ENCODE data around the gene CAD. TPM values are rescaled to one million over a fixed set of nuclear protein-coding genes. Genes with fewer than 3 reads are reported as not detected.

Gene CAD
- polyA plus RNA-seq, 3 donors, result 11.1 to 18.6 (median 15.9) TPM

DNA sequence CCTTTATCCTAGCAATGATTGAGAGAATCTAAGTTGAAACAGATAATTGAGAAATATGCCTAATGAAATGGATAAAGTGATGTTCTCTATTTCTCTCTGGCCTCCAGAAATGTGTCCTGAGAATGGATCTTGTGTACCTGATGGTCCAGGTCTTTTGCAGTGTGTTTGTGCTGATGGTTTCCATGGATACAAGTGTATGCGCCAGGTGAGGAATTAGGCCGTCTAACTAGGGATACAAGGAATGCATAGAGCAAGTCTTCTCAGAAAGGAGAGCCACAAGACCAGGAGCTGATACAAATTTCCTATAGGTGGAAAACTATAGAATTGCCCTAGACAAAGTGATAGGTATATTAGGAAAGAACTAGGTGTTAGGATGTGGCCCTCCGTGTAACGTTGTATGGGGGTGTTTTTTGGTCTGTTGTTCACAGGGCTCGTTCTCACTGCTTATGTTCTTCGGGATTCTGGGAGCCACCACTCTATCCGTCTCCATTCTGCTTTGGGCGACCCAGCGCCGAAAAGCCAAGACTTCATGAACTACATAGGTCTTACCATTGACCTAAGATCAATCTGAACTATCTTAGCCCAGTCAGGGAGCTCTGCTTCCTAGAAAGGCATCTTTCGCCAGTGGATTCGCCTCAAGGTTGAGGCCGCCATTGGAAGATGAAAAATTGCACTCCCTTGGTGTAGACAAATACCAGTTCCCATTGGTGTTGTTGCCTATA, 592 bp upstream of the CAD start:
- 77 to 84% (median 82%) methylated on average over 13 of the region's 13 CpGs for WGBS, 3 donors
- peak overlapping the region; percentile 46 for H3K27ac ChIP-seq (ENCODE audit: low read depth, low read length)

DNA sequence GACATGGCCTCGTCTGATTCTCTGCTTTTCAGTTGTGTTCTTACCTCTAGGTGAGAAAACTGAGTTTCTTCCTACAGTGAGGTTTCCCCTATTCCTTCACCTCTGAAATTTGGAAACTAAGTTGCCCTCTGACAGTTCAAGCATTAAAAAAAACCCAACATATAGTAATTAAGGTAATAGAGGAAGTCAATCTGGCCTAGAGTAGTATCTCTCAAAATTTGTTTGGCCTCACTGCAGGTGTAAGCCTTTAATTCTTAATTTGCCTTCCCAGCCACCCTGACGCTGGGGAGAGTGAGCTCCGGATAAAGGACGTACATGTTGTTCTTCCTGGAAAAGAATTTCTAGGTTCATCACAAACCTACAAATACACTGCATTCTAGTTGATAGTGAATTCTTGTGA, 1.4 kb downstream of the CAD start:
- no peak overlapping the region for H3K27ac ChIP-seq (ENCODE audit: low read depth, low read length)
- 85 to 91% (median 85%) methylated on average over 4 of the region's 4 CpGs for WGBS, 3 donors

DNA sequence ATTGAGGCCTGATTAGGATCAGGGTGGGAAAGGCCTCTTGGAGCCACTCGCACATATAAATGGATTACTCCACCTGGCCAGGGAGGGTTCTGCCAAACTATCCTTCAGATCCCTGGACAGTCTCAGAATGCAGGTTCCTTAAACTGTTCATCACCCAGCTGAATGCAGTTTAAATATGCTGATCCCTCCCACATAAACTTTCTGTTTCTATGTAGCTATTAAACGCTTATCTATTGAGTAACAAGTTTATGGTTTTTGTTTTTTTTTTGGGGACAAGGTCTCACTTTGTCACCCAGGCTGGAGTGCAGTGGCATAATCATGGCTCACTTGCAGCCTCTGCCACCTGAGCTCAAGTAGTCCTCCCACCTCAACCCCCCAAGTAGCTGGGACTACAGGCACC, 1.9 kb downstream of the CAD start:
- WGBS, 3 donors, result 83 to 94% (median 90%) methylated on average over 2 of the region's 2 CpGs
- no peak overlapping the region for H3K27ac ChIP-seq (ENCODE audit: low read depth, low read length)

DNA sequence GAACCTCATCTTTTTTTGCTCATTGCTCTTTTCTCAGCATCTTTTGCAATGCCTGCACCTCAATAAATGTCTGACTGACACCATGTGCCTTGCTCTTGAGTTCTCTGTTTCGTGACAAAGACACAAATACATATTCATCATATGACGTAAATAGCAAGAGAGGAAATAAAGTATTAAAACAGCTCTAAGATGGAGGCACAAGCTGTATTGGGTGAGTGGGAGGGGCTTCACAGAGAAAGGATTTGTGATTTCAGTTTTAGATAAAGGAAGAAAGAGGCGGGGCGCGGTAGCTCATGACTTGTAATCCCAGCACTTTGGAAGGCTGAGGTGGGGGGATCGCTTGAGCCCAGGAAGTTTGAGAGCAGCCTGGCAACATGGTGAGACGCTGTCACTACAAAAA, 2.9 kb downstream of the CAD start:
- H3K27ac ChIP-seq (ENCODE audit: low read depth, low read length), result no peak overlapping the region
- WGBS, 3 donors, result 93 to 98% (median 95%) methylated on average over 7 of the region's 7 CpGs

DNA sequence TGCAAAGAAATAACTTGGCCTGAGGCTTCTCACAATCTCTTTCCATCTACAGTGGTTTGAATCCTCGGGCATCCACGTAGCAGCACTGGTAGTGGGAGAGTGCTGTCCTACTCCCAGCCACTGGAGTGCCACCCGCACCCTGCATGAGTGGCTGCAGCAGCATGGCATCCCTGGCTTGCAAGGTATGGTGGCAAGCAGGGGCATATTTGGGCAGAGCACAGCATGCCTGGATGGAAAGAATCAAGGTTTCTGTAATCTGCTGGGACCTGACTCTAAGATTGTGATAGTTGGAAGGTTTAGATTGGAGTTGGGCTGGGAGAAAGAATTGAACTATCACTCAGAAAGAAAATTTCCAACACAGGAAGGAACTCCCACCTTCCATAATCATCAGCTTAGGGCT, 4.0 kb downstream of the CAD start:
- 90 to 94% (median 92%) methylated on average over 3 of the region's 3 CpGs for WGBS, 3 donors

DNA sequence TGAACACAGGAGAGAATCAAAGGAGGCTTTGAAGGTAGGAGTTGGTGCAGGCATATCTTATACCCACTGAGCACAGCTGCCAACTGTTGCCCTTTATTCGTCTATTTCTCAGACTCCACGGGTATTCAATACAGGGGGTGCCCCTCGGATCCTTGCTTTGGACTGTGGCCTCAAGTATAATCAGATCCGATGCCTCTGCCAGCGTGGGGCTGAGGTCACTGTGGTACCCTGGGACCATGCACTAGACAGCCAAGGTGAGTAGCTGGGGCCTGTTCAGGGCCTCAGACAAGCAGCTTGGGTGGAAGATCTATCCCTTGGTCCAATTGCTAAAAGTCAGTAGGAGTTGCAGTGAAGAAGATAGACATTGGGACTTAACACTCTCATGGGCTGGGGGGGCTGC, 5.2 kb downstream of the CAD start:
- H3K27ac ChIP-seq (ENCODE audit: low read depth, low read length), result no peak overlapping the region
- 94 to 97% (median 96%) methylated on average over 5 of the region's 5 CpGs for whole genome bisulfite sequencing, 3 donors

More for the DNA sequence above, 4.0 kb downstream of the CAD start:
- no peak overlapping the region for H3K27ac ChIP-seq (ENCODE audit: low read depth, low read length)

DNA sequence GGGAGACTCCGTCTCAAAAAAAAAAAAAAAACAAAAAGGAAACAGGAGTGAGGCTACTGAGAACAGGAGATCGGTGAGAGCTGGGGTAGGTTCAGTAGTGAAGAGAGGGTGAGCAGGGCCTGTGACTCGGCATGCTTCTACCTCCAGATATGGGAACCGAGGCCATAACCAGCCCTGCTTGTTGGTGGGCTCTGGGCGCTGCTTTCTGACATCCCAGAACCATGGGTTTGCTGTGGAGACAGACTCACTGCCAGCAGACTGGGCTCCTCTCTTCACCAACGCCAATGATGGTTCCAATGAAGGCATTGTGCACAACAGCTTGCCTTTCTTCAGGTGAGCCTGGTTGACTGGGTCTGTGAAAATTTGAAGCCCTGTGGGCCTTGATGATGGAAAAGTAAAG, 6.2 kb downstream of the CAD start:
- WGBS, 3 donors, result 94 to 100% (median 98%) methylated on average over 6 of the region's 6 CpGs
- H3K27ac ChIP-seq (ENCODE audit: low read depth, low read length), result no peak overlapping the region

DNA sequence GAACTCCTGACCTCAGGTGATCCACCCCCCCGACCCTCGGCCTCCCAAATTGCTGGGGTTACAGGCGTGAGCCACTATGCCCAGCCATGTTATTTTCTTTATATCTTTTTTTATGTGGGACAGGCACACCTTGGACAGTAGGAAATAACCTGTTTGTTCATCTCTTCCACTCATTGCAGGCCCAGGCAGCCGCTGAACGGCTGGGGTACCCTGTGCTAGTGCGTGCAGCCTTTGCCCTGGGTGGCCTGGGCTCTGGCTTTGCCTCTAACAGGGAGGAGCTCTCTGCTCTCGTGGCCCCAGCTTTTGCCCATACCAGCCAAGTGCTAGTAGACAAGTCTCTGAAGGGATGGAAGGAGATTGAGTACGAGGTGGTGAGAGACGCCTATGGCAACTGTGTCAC, 8.4 kb downstream of the CAD start:
- 93 to 95% (median 94%) methylated on average over 9 of the region's 9 CpGs for WGBS, 3 donors

DNA sequence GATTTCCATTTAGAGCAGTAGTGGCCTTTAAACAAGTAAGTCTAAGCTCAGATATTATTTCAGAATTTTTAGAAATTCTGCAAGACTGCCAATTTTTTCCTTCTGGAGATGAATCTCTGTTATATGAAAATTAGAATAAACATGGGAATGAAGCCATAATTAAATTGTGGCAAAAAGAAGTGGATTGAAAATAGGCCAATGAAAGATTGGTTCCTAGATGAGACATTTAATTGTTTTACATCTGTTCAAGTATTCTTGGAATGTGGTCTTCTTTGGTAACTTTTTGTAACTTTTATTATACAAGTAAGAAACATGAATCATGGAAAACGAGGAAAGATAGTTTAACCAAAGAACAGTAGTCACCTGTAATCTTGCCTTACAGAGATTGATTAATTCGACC, 10.3 kb downstream of the CAD start:
- no peak overlapping the region for H3K27ac ChIP-seq (ENCODE audit: low read depth, low read length)
- 84 to 89% (median 88%) methylated on average over 2 of the region's 2 CpGs for WGBS, 3 donors

More for the DNA sequence above, 8.4 kb downstream of the CAD start:
- no peak overlapping the region for H3K27ac ChIP-seq (ENCODE audit: low read depth, low read length)

DNA sequence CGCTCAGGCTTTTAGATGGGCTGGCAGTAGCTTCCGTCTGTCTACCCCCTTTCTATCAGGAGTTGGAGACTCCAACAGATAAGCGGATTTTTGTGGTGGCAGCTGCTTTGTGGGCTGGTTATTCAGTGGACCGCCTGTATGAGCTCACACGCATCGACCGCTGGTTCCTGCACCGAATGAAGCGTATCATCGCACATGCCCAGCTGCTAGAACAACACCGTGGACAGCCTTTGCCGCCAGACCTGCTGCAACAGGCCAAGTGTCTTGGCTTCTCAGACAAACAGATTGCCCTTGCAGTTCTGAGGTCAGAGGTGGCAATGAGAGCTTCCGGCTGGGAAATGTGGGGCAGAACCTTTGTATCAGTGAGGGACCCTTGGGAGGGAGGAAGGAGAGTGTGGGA, 14.8 kb downstream of the CAD start:
- WGBS, 3 donors, result 95 to 96% (median 95%) methylated on average over 13 of the region's 13 CpGs
- no peak overlapping the region for H3K27ac ChIP-seq (ENCODE audit: low read depth, low read length)

DNA sequence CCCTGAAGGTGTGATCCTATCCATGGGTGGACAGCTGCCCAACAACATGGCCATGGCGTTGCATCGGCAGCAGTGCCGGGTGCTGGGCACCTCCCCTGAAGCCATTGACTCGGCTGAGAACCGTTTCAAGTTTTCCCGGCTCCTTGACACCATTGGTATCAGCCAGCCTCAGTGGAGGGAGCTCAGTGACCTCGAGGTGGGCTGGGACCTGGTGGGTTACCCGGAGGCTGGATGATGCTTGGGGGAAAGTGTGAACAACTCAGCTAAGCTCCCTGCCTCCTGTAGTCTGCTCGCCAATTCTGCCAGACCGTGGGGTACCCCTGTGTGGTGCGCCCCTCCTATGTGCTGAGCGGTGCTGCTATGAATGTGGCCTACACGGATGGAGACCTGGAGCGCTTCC, 16.2 kb downstream of the CAD start:
- H3K27ac ChIP-seq (ENCODE audit: low read depth, low read length), result no peak overlapping the region
- WGBS, 3 donors, result 95 to 97% (median 95%) methylated on average over 14 of the region's 14 CpGs

DNA sequence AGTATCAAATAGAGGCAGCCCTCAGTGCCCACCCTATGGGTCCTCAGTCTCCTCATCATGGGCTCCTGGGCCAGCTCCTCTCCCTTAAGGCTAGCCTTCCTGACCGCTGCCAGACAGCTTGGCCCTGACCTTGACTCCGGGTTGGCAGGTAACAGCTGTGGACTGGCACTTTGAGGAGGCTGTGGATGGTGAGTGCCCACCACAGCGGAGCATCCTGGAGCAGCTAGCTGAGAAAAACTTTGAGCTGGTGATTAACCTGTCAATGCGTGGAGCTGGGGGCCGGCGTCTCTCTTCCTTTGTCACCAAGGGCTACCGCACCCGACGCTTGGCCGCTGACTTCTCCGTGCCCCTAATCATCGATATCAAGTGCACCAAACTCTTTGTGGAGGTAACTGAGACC, 19.0 kb downstream of the CAD start:
- 92 to 96% (median 94%) methylated on average over 12 of the region's 12 CpGs for WGBS, 3 donors

DNA sequence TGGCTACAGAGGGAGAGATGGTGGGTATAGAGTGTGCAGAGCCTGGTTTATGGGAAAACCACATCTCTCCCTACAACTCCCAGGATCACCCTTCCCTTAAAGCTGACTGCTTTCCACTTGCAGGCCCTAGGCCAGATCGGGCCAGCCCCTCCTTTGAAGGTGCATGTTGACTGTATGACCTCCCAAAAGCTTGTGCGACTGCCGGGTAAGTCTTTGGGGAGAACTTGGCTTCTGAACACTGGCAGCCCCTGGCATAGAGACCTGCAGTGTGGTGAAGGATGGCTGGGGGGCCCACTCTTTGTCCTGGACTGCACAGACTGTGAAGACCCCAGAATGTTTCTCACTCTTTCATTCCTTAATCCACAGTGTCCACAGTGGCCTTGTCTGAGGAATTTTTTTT, 19.5 kb downstream of the CAD start:
- no peak overlapping the region for H3K27ac ChIP-seq (ENCODE audit: low read depth, low read length)

More for the DNA sequence above, 19.0 kb downstream of the CAD start:
- H3K27ac ChIP-seq (ENCODE audit: low read depth, low read length), result no peak overlapping the region

DNA sequence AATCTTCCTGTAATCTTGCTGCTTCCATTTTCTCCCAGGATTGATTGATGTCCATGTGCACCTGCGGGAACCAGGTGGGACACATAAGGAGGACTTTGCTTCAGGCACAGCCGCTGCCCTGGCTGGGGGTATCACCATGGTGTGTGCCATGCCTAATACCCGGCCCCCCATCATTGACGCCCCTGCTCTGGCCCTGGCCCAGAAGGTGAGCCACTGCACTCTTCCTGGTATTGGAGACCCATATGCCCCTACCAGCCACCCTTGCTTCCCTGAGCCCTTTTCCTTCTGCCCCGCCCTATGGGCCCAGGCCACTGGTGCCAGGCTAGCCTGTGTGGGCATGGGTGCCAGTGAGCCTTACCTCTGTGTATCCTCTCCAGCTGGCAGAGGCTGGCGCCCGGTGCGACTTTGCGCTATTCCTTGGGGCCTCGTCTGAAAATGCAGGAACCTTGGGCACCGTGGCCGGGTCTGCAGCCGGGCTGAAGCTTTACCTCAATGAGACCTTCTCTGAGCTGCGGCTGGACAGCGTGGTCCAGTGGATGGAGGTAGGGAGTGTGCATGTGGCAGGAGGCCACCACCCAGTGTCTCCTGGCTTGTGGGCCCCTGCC, 20.3 kb downstream of the CAD start:
- 94 to 96% (median 95%) methylated on average over 15 of the region's 15 CpGs for WGBS, 3 donors
- H3K27ac ChIP-seq (ENCODE audit: low read depth, low read length), result no peak overlapping the region

More for the DNA sequence above, 19.5 kb downstream of the CAD start:
- WGBS, 3 donors, result 89 to 95% (median 91%) methylated on average over 3 of the region's 3 CpGs

DNA sequence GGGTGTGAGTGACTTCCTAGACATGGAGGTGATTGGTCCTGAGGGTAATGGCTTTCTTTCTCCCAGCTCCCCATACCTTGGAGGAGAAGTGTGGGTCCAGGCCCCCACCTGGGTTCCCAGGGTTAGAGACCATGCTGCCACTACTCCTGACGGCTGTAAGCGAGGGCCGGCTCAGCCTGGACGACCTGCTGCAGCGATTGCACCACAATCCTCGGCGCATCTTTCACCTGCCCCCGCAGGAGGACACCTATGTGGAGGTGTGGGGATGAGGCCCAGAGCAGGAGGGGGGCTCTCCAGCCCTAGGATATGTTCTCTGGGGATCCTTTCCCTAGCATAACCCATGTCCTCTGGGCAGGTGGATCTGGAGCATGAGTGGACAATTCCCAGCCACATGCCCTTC, 21.8 kb downstream of the CAD start:
- no peak overlapping the region for H3K27ac ChIP-seq (ENCODE audit: low read depth, low read length)
- WGBS, 3 donors, result 88 to 99% (median 95%) methylated on average over 8 of the region's 8 CpGs

DNA sequence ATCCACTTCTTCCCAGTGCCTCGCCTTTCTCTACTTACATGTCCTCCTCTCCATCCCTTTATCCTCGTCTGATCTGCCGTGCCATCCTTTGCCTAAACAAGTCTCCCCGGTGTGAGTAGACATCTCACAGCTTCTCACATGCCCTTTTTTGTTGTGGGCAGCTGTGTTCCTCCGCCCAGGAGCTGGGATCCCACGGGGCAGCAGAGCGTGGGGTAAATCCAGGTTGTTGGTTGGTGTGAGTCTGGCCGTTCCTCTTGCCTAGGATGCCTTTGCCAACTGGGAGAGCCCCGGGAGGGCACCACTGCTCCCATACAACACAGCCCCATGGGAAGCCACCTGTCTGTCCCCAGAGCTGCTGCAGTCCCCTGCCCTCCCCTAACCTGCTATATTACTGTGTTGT, 23.2 kb downstream of the CAD start:
- WGBS, 3 donors, result 92 to 93% (median 93%) methylated on average over 9 of the region's 9 CpGs
- H3K27ac ChIP-seq (ENCODE audit: low read depth, low read length), result no peak overlapping the region

DNA sequence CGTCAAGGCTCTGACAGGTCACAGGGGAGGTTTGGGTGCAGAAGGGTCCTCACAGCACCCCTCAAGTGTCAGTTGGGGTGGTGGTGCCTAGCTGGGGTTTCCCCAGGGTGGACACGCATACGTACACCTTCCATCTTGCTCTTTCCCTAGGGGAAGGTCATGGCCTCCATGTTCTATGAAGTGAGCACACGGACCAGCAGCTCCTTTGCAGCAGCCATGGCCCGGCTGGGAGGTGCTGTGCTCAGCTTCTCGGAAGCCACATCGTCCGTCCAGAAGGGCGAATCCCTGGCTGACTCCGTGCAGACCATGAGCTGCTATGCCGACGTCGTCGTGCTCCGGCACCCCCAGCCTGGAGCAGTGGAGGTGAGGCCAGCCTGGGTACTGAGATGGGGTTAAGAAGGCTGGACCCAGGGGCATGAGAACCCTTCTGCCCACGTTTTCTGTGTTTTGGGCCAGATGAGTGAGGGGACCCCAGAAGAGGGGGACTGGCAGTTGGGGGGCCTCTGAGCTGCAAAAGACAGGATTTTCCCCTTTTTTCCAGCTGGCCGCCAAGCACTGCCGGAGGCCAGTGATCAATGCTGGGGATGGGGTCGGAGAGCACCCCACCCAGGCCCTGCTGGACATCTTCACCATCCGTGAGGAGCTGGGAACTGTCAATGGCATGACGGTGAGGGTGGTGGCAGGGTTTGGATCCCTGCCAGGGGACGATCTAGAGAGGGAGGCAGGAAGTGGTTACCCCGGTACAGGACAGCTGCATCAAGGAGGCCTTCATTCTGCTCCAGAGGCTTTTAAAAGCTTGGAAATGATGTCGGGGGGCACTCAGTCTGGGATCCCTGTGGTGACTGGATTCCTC, 24.8 kb downstream of the CAD start:
- no peak overlapping the region for H3K27ac ChIP-seq (ENCODE audit: low read depth, low read length)
- 80 to 87% (median 83%) methylated on average over 24 of the region's 24 CpGs for WGBS, 3 donors

DNA sequence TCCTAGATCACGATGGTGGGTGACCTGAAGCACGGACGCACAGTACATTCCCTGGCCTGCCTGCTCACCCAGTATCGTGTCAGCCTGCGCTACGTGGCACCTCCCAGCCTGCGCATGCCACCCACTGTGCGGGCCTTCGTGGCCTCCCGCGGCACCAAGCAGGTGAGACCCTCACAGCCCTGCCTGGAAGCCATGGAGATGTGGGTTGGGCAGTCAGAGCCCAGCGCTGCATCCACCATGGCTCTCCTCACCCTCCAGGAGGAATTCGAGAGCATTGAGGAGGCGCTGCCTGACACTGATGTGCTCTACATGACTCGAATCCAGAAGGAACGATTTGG, 25.4 kb downstream of the CAD start:
- H3K27ac ChIP-seq (ENCODE audit: low read depth, low read length), result no peak overlapping the region
- 94 to 96% (median 95%) methylated on average over 16 of the region's 16 CpGs for WGBS, 3 donors

DNA sequence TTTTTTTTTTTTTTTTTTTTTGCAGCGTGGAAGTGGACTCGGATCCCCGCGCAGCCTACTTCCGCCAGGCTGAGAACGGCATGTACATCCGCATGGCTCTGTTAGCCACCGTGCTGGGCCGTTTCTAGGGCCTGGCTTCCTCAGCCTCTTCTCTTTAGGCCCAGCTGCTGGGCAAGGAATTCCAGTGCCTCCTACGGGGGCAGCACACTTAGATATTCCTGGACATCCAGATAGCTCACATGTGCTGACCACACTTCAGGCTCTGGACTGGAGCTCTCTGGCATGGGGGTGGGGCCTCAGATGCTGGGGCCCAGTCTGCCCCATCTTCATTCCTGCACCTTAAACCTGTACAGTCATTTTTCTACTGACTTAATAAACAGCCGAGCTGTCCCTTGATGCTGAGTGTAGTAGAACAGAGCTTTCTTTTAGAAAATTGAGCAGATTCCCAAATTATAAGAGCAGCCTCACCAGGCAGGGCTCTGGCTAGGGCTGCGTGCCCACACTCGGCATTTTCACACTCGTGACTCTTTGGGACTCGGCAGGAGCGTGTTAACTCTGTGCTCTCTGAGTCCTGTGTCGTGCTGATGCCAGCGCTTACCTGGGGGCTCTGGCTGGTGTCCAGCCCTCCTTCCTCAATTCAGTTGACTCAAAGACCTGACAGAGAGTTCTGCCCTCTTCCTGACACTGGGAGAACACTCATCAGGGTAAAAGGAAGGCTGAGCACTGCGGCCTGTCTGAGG, 26.4 kb downstream of the CAD start:
- no peak overlapping the region for H3K27ac ChIP-seq (ENCODE audit: low read depth, low read length)
- 86 to 91% (median 89%) methylated on average over 18 to 19 of the region's 19 CpGs for WGBS, 3 donors
